ENCODE results near the gene ACTN2. TPM values are rescaled to one million over a fixed set of nuclear protein-coding genes. Genes with fewer than 3 reads are reported as not detected.

Gene ACTN2
- total RNA-seq, 1 donor from 2014 or later: 2.7 TPM

DNA sequence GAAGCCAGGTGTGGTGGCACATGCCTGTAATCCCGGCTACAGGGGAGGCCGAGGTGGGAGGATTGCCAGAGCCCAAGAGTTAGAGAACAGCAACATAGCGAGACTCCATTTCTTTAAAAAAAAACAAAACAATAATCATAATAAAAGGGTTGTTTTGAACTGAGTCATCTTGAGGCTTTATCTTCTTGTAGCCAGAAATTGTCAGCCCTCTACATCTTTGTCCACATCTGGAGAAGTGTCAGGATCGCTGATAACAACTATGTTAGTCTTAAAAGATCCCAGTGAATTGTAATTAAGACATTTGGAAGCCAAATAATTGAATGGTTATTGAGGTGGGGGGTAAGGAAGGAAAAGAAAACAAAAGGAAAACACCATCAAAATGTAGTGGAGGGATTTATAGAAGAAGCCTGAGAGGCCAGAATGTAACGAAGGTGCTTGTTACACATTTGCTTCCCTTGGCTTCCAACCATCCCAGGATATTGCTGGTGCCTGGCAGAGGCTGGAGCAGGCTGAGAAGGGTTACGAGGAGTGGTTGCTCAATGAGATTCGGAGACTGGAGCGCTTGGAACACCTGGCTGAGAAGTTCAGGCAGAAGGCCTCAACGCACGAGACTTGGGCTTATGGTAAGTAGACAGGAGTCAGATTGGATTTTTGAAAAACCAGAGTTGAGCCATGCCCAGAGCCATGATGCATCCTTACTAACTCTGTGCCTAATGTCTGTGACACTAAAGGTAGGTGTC is 56.3 kb downstream of the ACTN2 start:
- Mint-ChIP-seq H3K9me3 (ENCODE audit: unreplicated experiment) (peaks cover 10% of the 10 kb centered on the region), H3K4me3 (ENCODE audit: unreplicated experiment) (no peak overlapping the region), H3K4me1 (ENCODE audit: low read depth, unreplicated experiment) (no peaks in the 10 kb centered on the region), H3K36me3 (ENCODE audit: unreplicated experiment) (peaks cover 6% of the 10 kb centered on the region), H3K27ac (ENCODE audit: unreplicated experiment) (no peak overlapping the region), H3K27me3 (ENCODE audit: unreplicated experiment) (peaks cover 2% of the 10 kb centered on the region)
- DNase-seq: no peak
- TF ChIP-seq, protein P1, sequence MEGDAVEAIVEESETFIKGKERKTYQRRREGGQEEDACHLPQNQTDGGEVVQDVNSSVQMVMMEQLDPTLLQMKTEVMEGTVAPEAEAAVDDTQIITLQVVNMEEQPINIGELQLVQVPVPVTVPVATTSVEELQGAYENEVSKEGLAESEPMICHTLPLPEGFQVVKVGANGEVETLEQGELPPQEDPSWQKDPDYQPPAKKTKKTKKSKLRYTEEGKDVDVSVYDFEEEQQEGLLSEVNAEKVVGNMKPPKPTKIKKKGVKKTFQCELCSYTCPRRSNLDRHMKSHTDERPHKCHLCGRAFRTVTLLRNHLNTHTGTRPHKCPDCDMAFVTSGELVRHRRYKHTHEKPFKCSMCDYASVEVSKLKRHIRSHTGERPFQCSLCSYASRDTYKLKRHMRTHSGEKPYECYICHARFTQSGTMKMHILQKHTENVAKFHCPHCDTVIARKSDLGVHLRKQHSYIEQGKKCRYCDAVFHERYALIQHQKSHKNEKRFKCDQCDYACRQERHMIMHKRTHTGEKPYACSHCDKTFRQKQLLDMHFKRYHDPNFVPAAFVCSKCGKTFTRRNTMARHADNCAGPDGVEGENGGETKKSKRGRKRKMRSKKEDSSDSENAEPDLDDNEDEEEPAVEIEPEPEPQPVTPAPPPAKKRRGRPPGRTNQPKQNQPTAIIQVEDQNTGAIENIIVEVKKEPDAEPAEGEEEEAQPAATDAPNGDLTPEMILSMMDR (IDR thresholded peaks at IDR 0.05; ENCODE audit: partially characterized antibody, unreplicated experiment): no peak

DNA sequence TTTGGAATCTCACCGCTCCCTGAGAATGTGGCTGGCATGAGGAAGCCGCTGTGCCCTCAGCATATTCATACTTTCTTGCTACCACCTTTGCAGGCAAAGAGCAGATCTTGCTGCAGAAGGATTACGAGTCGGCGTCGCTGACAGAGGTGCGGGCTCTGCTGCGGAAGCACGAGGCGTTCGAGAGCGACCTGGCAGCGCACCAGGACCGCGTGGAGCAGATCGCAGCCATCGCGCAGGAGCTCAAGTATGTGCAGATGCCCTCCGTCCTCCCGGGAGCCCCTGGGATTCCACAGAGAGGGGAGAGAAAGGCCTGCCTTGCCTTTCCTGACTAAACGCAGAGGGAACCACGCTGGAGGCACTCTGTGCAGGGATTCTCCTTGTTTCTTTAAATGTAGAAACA is 58.2 kb downstream of the ACTN2 start:
- Mint-ChIP-seq H3K4me1 (ENCODE audit: low read depth, unreplicated experiment) (no peaks in the 10 kb centered on the region), H3K4me3 (ENCODE audit: unreplicated experiment) (no peak overlapping the region), H3K9me3 (ENCODE audit: unreplicated experiment) (peaks cover 10% of the 10 kb centered on the region), H3K36me3 (ENCODE audit: unreplicated experiment) (peaks cover 5% of the 10 kb centered on the region), H3K27ac (ENCODE audit: unreplicated experiment) (no peak overlapping the region), H3K27me3 (ENCODE audit: unreplicated experiment) (peaks cover 2% of the 10 kb centered on the region)
- TF ChIP-seq, protein P1 (IDR thresholded peaks at IDR 0.05; ENCODE audit: partially characterized antibody, unreplicated experiment): no peak
- no peak for DNase-seq

DNA sequence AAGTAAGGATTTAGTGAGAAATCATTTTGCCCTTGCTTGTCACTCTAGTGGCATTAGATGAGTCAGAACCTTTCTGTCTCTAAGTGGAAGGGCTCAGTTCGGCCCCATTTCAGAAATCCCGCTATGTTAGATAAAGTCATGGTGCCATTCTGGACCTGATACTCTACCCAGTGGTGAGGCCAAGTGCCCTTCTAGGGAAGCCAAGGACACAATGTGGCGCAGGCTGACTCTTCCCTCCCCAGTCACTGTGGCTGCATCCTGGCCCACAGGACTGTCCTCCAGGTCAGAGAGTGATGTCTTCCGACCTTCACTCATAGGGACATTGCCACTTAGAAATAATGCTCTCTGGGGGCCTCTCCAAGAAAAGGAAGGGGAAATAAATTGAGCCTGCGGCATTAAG is 60.5 kb downstream of the ACTN2 start:
- TF ChIP-seq, protein P1 (IDR thresholded peaks at IDR 0.05; ENCODE audit: partially characterized antibody, unreplicated experiment): no peak
- DNase-seq: no peak
- H3K36me3 Mint-ChIP-seq (ENCODE audit: unreplicated experiment): no peaks in the 10 kb centered on the region
- H3K4me3 Mint-ChIP-seq (ENCODE audit: unreplicated experiment): no peak overlapping the region
- no peaks in the 10 kb centered on the region for H3K27me3 Mint-ChIP-seq (ENCODE audit: unreplicated experiment)
- peaks cover 4% of the 10 kb centered on the region for H3K9me3 Mint-ChIP-seq (ENCODE audit: unreplicated experiment)
- no peak overlapping the region for H3K27ac Mint-ChIP-seq (ENCODE audit: unreplicated experiment)
- H3K4me1 Mint-ChIP-seq (ENCODE audit: low read depth, unreplicated experiment): no peaks in the 10 kb centered on the region

DNA sequence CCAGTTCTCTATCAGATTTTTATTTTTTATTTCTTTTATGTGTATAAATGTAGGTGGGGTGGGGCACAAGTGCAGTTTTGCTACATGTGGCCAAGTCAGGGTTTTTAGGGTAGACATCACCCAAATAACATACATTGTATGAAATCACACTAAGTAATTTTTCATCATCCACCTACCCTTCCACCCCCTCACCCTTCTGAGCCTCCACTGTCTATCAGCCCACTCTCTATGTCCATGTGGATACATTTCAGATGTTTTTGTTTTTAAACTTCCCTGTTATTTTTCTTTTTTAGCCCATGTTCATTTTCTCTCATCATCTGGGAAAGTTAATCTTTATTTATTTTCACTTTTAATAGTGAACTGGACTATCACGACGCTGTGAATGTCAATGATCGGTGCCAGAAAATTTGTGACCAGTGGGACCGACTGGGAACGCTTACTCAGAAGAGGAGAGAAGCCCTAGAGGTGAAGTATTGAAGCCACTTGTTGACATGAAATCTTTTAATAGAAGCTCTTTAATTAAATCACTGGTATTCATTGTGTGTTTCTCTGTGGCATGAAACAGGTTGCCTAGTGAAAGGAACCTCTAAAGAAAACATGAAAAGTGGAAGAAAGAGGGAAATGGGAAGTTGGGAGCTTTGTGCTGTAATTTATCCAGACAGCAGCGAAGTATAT is 61.1 kb downstream of the ACTN2 start:
- Mint-ChIP-seq H3K27me3 (ENCODE audit: unreplicated experiment) (no peaks in the 10 kb centered on the region), H3K4me1 (ENCODE audit: low read depth, unreplicated experiment) (no peaks in the 10 kb centered on the region), H3K4me3 (ENCODE audit: unreplicated experiment) (no peak overlapping the region), H3K9me3 (ENCODE audit: unreplicated experiment) (peaks cover 4% of the 10 kb centered on the region), H3K36me3 (ENCODE audit: unreplicated experiment) (no peaks in the 10 kb centered on the region), H3K27ac (ENCODE audit: unreplicated experiment) (no peak overlapping the region)
- TF ChIP-seq, protein P1 (IDR thresholded peaks at IDR 0.05; ENCODE audit: partially characterized antibody, unreplicated experiment): no peak
- DNase-seq: no peak

DNA sequence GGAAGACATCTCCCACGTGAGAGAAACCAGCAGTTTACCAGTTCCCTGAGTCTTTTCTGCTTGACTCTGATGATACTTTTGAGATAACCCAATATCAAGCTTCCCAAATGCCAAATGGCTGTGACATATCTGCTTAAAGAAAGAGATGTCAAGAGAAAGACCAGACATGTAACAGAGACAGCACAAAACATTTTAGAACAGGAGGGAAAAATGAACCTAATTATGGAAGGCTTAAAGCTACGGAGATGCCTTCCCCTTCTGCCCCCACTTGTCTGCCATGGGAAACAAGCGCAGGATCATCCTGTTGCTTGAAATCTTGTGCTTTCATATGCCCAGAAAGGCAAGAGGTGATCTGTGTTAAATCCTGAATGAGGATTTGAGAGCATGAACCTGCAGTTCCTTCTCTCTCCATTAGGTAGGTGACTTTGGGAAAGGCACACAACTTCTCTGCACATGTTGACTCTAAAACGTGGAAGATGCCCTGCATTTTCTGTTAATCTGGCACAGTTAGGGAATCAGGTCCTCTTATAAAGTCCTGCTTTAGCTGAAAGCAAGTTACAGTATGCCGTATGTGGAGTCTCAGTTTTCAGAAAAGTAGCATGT is 62.1 kb downstream of the ACTN2 start:
- H3K27me3 Mint-ChIP-seq (ENCODE audit: unreplicated experiment): no peaks in the 10 kb centered on the region
- TF ChIP-seq, protein P1 (IDR thresholded peaks at IDR 0.05; ENCODE audit: partially characterized antibody, unreplicated experiment): peak; percentile 53
- DNase-seq: no peak
- peaks cover 1% of the 10 kb centered on the region for H3K9me3 Mint-ChIP-seq (ENCODE audit: unreplicated experiment)
- no peaks in the 10 kb centered on the region for H3K4me1 Mint-ChIP-seq (ENCODE audit: low read depth, unreplicated experiment)
- no peak overlapping the region for H3K4me3 Mint-ChIP-seq (ENCODE audit: unreplicated experiment)
- no peak overlapping the region for H3K27ac Mint-ChIP-seq (ENCODE audit: unreplicated experiment)
- H3K36me3 Mint-ChIP-seq (ENCODE audit: unreplicated experiment): no peaks in the 10 kb centered on the region

Measured in glutamatergic neuron (in vitro differentiated cells).